PFSK-1 (cell line): ENCODE measurements around the gene KCNQ1OT1.

Experiments used
- POLR2AphosphoS5 ChIP-seq: IDR thresholded peaks from 2 replicates; pipeline ENCODE4 v1.6.1; 2012; ENCODE audit warnings: low read depth, mild to moderate bottlenecking, control low read depth, low read length, moderate library complexity
- TAF1 ChIP-seq: IDR thresholded peaks from 2 replicates; pipeline ENCODE4 v1.6.1; 2012; ENCODE audit warnings: low read length, control low read depth, borderline replicate concordance; ENCODE audit not compliant: insufficient read depth

- TF ChIP-seq TAF1 (no peak), POLR2AphosphoS5 (no peak)
Observed at GRCh38 chr11:2741006-2741376, 41.2 kb upstream of the KCNQ1OT1 start.
